DMS53 treated with DMSO at 0.1 percent for 48 hours (cell line): ENCODE data around the gene ADAD1.
A peak's percentile ranks its signal among the peaks of the same experiment; 100 is the strongest.
"Not testable (repeated sequence)": the region's sequence is repeated elsewhere in the genome, so short reads cannot be mapped to it uniquely, and the experiment has no call there.

ENCODE experiments used
- DNase-seq: peaks from one replicate; lab custom pipeline; 2025; ENCODE audit not compliant: unreplicated experiment; lab: John Stamatoyannopoulos, UW

The ADAD1 gene

GRCh38 chr4:122378711-122379110 is at the start of gene ADAD1:
Gene ADAD1, plus strand, starts transcription at chr4:122379011. Its CDS starts 1,059 bp downstream, at chr4:122380070.
- no peak for DNase-seq

DNA sequence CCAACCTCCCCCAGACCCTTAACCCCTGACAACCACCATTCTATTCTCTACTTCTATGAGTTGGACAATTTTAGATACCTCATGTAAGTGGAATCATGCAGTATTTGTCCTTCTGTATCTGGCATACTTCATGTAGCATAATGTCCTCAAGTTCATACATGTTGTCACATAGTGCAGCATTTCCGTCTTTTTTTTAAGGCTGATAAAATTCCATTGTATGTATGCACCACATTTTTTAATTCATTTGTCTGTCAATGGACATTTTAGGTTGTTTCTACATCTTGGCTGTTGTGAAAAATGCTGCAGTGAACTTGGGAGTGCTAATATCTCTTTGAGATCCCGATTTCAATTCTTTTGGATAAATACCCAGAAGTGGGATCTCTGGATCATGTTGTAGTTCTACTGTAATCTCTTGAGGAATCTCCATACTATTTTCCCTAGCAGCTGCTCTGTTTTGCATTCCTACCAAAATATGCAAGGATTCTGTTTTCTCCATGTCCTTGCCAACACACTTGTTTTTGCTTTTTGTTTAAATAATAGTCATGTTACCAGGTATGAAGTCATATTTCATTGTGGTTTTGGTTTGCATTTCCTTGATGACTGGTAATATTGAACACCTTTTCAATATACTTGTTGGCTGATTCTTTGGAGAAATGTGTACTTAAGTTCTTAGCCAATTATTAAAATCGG is 48.8 kb upstream of the ADAD1 start:
- DNase-seq = no peak

DNA sequence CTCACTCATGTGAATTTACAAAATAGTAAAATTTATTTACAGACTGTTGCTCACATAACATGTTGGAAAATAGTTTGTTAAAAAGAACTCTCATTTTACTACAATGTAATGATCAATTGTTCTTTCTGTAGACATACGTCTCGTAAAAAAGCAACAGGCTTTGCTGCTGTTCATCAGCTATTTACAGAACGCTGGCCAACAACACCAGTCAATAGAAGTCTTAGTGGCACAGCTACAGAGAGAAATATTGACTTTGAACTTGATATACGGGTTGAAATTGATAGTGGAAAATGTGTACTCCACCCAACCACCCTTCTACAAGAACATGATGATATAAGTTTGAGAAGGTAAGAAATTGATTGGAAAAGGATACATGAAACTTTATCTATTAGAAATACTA is 47.6 kb upstream of the ADAD1 start:
- no peak for DNase-seq

GRCh38 chr4:122334828-122335227 is 44.0 kb upstream of the ADAD1 start:
- no peak for DNase-seq

DNA sequence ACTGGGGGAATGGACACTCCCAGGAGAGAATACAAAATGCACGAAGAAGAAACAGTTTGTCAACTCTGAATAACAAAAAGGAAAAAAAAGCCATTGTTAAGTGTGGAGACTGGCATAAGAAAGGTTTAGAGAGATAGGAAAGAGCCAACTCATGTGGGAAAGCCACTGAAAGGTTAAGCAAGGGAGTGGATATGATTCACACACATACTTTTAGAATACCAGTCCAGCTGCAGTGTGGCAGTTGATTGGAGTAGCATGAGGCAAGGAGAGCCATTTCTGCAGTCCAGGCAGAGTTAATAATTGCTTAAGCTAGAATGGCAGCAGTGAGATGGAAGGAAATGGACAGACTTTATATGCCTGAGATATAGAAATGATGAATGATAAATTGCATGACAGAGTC is 36.9 kb upstream of the ADAD1 start:
- no peak for DNase-seq

- no peak for DNase-seq
These were observed 32.8 kb upstream of the ADAD1 start for GRCh38 chr4:122346036-122346435.

DNA sequence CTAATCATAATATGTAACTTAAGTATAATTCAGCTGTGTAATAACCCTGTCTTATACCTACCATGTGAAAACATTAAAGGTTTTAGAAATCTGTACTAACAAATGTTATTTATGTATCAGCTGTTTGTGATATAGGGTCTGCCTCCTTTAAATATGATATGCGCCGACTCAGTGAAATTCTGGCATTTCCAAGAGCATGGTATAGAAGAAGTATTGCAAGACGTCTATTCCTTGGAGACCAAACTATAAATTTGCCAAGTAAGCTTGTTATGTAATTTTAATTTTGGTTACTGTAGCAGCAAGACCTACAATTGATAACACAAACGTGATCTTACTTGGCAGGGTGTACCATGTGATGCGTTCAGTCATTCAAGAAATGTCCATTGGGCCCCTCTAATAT is 32.3 kb upstream of the ADAD1 start:
- no peak for DNase-seq

GRCh38 chr4:122356317-122356808 is 22.4 kb upstream of the ADAD1 start:
- DNase-seq = no peak

DNA sequence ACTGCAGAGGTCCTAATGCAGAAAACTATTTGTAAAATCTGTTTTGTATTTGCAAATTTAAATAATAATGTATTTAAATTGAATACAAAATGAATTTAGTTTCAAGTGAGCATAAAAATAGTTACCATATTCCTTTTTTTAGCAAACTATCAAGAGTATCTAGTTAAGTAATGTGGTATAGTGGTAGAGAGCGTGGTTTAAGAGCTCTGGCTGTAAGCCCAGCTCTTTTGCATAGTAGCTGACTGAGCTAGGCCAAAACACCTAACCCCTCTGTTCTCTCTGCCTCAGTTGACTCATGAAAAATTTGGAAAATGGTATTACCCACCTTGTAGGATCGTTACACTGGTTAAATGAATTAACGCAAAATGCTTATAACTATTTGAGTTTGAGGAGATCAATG is 18.1 kb upstream of the ADAD1 start:
- no peak for DNase-seq

GRCh38 chr4:122364700-122365404 is 14.0 kb upstream of the ADAD1 start:
- no peak for DNase-seq

DNA sequence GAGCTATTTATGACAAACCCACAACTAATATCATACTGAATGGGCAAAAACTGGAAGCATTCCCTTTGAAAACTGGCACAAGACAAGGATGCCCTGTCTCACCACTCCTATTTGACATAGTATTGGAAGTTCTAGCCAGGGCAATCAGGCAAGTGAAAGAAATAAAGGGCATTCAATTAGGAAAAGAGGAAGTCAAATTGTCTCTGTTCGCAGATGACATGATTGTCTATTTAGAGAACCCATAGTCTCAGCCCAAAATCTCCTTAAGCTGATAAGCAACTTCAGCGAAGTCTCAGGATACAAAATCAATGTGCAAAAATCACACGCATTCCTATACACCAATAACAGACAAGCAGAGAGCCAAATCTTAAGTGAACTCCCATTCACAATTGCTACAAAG is 10.0 kb upstream of the ADAD1 start:
- DNase-seq = not testable (repeated sequence)

- no peak for DNase-seq
These were observed 1.5 kb upstream of the ADAD1 start for GRCh38 chr4:122377352-122377751.

GRCh38 chr4:122379239-122379638 is 428 bp downstream of the ADAD1 start:
- no peak for DNase-seq

- DNase-seq = no peak
These were observed 4.5 kb downstream of the ADAD1 start for GRCh38 chr4:122383341-122383740.

DNA sequence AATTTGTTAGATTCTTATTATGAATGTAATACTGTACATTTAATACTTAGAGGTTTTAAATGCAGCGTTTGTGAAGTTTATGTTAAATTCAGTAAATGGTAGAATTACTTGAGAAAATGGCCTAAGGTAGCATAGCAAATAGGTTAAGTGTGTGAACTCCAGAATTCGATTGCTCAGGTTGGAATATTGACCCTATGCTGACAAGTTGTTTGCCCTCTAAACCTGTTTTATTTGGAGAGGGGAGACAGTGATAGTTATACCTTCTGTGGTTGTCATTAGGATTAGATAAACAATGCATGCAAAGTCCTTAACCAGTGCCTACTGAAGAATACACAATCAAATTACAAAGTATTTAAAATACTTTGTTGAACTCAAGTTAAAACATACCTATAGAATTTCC is 5.4 kb downstream of the ADAD1 start:
- DNase-seq = no peak

DNA sequence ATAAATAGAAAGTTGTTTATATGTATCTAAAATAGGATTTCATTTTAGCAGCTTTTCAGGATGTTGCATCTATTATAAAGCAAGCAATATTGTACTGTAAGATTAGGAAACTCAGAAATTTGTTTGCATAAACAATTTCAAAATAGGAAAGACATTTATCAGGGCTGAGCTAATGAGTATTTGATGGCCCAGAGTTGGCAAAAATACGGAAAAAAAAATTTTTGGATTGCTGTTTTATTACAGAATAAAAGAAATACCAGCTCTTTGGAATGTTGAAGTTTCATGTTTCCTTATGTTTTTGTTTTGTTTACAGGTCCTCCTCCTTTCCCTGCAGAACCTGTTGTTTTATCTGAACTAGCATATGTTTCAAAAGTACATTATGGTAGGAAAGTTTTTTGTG is 14.5 kb downstream of the ADAD1 start:
- DNase-seq = no peak

DNA sequence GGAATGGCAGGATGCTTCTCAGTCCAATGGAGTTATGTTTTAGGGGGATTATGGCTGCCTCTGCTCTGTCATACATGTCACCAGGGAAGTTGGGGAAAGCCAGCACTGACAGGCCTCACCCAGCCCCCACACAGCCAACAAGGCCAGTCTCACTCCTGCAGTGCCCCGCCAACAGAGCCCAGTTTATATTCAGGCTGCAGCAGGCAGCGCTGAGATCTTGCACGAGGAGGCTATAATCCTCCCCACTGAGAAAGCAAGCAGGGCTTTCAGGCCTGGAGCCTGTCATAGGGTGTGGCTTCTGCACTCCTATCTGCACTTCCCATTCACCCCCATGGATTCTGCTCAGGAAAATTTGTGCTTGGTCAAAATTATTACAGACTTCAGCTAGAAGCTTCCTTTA is 25.1 kb downstream of the ADAD1 start:
- no peak for DNase-seq

GRCh38 chr4:122412547-122412946 is 33.7 kb downstream of the ADAD1 start:
- DNase-seq = peak; percentile 21

GRCh38 chr4:122423246-122423645 is 44.4 kb downstream of the ADAD1 start:
- no peak for DNase-seq

DNA sequence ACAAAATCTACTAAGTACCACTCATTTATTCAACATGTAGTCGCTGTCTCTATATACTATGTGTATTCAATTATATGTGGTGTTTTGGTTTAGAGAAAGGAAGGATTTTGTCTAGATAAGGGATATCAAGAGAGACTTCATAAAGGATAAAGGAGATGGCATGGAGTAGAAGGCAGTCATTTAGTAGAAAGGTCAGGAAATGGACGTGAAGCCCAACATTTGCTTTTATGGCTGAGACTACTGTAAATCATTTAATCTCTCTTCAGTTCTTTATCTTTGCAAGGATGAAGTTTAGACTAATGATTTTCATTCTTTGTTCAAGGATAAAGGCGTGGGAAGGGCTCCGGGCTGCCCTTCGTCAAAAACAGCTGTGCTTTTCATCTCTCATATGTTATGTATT is 52.5 kb downstream of the ADAD1 start:
- no peak for DNase-seq

GRCh38 chr4:122434285-122434684 is 55.5 kb downstream of the ADAD1 start:
- no peak for DNase-seq

- DNase-seq = no peak
These were observed 72.0 kb downstream of the ADAD1 start for GRCh38 chr4:122450847-122451246.
